GM18858 (cell line): ENCODE measurements around the gene PAMR1.
"Not testable (repeated sequence)": the region's sequence is repeated elsewhere in the genome, so short reads cannot be mapped to it uniquely, and the experiment has no call there.

Source experiments
- ATAC-seq: cut with Tn5 transposase; IDR thresholded peaks from one replicate; pipeline ENCODE4 v1.9.1; 2021; ENCODE audit not compliant: unreplicated experiment

The PAMR1 gene

DNA sequence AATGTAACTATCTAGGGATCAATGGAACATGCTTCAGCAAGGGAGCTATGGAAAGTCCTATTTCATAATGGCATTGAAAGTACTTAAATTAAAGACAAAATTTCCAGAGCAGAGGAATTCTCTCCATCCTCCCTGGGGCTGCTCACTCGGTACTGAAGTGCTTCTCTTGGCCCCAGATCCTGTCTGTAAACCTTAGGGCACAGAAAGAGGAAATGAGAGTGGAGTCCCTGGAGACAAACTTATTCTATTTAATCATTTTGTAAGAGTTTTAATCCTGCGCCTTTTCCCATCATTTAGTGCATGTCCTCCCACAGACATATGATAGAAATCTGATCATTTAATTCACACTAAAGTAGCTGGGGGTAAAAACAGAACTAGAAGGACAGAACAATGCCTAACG lies 20.9 kb upstream of the PAMR1 start:
- no peak for ATAC-seq

DNA sequence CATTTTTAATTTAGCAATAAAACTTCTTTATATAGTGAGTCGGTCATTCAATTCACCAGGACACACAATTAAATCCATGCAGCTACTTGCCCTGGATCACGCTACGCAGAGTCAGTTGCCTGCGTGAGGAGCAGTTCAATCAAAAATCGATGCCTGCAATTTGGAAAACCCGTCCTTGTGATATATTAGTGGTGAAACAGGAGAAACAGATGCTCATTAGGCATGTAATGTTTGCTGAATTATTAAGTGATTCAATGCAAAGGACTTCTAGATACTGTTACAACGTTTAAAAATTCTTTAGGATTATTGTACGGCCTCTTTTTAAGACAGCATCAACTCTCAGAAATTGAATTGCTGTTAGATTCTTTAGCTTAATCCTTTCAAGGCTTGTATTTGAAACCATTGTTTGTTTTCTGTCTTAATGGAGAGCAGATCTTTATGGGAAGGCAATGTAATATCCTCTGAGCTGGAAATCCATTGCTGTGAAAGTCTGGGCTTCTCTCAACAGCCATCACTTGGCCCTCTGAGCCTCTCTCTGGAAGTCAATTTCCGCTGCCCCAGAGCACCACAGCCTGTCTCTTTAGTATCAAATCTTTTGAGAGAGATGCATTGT lies 20.1 kb upstream of the PAMR1 start:
- ATAC-seq = no peak

DNA sequence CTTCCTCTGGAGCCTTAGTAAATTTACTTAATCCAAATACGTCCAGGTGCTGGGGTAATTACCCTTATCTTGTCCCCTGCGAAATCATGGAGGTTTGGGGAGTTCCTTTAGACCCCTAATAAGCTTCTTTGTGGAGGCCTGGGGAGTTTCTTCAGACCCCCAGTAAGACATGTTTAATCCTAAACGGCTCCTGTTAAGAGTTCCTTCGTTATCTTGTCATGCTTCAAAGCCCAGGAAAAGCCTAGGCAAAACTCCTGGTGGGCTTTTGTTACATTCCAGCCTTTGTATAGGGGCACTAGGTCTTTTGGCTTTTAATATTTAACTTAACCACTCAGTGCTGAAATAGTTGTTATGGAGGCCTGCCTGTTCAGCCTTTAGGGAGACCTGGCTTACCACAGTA lies 18.1 kb upstream of the PAMR1 start:
- ATAC-seq = no peak

DNA sequence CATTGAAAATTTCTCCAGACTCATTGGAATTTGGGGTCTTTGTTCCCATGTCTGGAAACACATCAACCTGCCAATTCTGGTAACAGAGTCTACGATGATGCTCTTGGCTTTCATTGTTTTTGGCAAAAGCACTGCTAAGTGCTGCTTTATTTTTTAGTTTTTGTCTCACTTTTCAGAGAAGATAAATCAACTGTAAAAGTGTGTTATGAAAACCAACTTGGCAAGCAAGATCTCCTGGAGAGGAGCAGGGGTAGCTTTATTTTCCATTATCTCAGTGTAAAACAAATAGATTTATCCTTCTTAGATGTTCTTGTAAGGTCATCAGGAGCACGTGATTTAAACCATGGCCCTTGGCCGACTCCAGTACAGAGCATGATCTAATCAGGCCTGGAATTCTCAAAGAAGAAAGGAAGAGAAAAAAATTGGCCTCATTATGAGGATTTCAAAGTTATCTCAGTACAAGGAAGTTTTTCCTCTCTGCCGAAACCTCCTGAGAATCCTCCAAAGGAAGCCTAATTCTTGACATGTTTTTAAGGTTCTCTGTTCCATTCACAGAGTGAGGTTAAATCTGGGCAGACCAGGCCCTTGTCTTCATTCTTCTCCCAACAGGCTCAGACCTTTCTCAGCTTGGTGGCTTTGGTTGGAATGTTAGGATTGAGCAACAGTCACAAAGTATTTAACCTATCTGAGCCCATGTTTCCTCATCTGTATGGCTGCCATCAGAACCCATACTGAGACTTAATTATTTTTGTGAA lies 16.4 kb upstream of the PAMR1 start:
- ATAC-seq = no peak

DNA sequence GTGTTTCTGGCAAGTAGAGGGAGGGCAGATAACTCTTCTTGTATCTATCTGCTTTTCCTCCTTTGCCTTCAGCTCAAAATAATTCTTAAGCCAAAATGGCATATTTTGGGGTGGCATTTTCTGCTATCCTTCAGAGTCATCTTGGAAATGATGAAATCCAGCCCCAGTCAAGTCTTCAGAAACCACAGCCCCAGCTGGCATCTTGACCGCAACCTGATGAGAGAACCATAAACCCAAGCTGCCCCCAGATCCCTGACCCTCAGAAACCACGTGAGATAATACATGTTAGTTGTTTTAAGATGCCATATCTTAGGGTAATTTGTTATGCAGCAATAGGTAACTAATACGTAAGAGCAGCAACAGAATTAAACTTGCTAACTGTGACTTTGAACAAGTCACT lies 15.1 kb upstream of the PAMR1 start:
- ATAC-seq = no peak

DNA sequence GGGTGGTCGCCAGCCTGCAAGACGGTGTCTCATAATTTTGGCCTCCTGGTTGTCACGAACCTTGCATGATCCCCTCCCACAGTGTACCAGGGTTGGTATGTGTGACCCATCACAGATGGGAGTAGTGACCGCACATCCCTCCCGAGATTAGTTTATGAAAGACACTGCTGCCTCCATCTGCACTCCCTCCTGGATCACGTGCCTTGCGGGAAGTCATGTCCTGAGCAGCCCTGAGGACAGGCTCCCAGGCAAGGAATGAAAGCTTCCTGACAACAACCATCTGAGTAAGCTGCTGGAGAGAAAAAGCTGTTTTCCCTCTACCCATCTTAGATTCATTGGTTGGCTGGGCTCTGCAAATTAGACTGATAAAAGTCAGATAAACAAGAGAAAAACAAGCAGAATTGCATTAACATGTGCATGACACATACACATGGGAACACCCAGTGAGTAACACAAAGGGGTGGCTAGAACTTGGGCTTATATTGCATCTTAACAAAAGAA lies 14.4 kb upstream of the PAMR1 start:
- ATAC-seq = no peak

DNA sequence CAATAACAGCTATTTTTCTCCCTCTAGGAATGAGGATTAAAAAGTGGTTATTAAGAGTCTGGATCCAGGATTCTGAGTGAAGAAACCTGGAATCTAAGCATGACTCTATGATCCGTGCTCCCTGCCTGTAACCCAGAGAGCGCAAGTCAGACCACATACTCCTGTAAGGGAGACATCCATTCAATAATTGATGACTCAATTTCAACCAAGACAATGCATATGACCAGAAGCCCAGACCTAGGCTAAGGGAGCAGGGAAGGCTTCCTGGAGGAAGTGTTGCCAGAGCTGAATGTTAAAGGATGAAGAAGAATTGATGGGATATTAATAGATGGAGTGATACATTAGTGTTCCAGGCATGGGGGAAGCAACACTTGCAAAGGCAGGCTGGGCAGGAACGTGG lies 13.8 kb upstream of the PAMR1 start:
- ATAC-seq = no peak

DNA sequence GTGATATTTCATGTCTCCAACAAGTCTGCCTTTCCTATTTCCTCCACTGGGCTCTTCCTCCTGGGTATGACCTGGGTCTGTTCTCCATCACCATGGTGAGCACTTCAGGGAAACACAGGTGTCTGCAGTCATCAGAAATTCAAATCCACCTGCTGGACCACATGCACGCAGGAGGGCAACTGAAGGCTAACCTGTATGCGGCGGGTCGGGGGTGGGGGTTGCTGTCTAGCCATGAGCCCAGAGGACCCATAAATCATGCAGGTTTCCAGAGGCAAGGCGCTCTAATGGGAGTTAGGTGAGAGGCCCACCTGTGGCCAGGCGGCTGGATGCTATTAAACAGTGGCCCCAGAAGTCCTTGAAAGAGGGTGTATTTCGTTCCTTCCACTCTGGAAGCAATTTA lies 11.1 kb upstream of the PAMR1 start:
- ATAC-seq = no peak

DNA sequence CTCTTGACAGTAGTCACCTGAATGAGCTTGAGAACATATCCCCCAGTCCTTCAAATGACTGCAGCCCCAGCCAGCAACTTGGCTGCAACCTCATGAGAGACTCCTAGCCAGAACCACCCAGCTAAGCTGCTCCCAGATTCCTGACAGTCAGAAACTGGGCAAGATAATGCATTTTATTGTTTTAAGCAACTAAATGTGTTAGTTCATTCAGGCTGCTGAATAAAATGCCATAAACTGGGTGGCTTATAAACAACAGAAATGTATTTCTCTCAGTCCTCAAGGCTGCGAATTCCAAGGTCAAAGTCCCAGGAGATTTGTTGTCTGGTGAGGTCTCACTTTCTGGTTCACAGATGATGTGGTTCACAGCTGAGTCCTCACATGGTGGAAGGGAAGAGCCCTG lies 5.8 kb upstream of the PAMR1 start:
- no peak for ATAC-seq

DNA sequence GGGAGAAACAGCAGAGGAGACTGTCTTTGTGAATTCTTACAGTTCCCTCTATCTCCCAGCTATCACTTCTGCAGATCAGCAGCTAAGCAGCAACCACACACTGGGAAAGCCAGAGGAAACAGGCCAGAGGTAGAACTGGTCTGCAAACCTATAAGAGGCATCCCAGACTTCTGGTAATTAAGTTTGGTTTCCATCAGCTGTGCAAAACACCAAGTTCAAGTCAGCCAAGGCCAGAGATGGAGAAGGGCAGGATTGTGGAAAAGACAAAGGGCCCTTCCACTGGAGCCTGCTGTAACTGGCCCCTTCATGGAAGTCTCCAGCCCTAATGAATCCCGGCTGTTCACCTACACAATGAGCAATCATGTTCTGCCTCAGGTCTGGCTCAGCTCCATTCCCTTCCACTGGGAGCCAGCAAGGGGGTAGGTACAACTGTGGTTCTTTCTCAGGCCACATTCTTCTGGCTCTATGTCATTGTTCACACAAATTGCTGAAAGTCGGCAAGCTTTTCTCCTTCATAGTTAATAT lies 4.6 kb upstream of the PAMR1 start:
- ATAC-seq = no peak

DNA sequence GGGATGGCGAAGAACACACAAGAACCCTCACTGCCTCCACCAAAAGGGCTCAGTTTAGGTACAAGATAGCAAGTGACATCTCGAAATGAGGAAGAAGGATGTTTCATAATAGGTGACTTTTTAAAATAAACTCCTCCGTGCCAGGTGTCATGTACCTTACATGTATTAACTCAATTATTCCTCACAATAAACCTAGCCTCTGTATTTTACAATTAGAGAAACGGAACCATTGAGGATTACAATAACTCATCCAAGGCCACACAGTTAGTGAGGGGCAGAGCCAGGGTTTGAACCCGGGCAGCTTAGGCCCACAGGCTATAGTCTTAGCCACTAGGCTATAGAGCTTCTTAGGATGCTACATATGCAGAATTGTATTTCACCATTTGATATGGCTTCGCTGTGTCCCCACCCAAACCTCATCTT lies 965 bp upstream of the PAMR1 start:
- no peak for ATAC-seq

DNA sequence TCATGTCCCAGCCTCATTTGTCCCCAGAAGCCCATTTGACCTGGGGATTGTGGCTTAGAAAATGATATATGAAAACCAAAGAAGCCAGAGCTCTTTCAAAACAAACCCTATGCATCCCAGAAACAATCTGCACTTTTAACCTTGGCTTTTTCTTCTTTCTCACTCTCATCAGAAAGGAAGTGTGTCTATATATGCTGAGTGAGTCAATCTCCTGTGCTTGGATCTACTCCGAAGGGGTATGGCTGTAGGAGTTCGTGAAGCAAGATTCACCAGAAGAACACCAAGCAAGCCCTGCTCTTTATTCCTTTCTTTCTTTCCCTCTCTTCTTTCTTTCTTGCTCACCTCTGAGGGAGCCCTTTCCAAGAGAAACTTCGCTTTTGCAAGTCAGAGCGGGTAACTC lies 636 bp downstream of the PAMR1 start:
- no peak for ATAC-seq

DNA sequence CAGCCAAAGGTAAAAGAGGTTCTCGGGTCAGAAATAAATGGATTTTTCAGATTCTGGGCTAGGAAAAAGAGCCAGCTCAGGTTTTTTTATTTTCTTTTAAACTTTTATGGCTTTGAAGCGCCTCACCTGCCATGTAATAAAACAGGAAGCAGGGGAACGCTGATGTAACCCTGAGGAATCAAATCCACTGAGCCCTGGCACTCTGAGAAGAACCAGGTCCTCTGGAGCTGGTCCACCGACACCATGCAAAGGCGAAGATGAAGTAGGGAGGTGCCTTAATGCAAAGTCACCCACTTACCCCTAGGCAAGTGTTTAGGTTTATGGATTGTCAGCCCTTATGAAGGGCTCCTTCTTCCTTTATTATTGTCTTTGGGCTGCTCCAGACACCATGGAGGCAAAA lies 1.6 kb downstream of the PAMR1 start:
- ATAC-seq = no peak

DNA sequence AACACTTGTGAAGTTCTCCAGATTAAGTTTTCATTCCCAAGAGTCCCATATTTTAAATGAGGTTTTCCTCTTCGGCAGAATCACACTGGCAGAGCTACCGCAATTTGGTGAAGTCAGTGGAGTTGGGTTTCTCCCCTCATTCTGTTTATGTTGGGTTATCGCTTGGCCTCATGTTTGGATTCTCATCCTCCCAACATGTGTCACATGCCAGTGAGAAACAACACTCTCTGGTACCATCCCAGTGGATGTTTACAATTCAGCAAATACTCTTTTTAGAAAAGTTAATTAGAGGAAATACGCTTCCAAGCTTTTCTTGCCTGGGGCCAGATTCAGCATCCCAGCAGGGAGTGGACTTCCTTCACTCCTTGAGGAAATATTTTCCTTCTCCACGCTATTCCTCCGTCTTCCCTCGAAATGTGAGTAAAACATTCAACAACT lies 2.1 kb downstream of the PAMR1 start:
- ATAC-seq = no peak

DNA sequence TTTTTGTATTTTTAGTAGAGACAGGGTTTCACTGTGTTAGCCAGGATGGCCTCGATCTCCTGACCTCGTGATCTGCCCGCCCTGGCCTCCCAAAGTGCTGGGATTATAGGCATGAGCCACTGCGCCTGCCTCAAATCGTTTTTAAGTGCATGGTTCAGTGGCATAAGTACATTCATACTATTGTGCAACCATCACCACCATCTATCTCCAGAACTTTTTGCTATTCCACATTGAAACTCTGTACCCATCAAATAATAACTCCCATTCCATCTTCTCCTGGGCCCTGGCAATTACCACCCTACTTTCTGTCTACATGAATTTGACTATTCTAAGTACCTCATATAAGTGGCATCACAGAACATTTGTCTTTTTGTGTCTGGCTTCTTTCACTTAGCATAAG lies 3.3 kb downstream of the PAMR1 start:
- not testable (repeated sequence) for ATAC-seq

DNA sequence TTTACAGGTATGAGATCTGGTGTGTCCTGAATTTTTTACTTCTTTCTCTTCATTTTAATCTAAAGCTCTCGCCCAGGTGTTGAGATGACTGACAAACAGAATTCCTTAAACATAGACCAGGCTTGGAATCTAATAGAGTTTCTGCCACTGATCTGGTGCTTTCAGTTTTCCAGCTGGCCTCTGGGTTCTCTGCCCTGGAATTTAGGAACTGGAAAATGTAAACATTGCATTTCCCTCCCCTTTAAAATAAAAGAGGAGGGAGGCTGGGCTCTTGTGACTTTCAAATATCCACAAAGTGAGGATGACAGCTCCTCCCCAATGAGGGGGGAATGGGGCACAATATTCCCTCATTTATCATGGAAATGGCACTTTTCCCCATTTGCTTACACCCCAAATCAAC lies 5.0 kb downstream of the PAMR1 start:
- no peak for ATAC-seq

DNA sequence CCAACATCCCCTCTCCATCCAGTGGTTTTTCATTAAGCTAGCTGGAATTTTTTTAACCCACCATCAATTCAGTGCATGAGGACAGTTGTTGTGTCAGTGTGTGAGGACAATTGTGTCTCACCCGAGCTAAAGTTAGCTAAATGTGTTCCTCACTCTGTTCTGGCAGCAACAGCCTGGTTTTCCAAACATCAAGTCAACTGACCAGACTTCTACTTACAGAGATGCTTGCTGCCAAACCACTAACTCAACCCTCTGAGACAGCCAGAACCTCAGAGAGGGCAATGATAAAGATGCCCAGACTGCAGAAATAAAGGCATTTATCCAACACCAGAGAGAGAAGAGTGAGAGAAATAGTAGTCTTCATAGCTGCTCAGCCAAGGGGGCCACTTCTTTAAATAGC lies 6.7 kb downstream of the PAMR1 start:
- no peak for ATAC-seq

DNA sequence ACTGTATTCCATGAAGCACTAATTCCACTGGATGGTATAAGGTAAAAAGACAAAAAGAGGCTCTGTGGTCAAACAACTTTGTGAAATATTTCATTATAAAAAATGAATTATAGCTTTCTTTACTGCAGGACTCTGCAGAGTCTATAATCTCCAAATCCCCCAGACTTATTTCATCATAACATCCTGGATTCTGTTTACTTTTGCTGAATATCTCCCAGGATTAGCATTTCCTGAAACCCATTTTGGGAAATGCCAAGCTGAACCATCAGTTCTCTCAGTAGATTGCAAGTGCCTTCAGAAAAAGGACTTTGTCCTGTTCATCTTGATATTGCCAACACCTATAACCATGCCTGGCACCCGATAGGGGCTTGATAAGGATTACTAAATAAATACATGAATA lies 7.9 kb downstream of the PAMR1 start:
- ATAC-seq = no peak

DNA sequence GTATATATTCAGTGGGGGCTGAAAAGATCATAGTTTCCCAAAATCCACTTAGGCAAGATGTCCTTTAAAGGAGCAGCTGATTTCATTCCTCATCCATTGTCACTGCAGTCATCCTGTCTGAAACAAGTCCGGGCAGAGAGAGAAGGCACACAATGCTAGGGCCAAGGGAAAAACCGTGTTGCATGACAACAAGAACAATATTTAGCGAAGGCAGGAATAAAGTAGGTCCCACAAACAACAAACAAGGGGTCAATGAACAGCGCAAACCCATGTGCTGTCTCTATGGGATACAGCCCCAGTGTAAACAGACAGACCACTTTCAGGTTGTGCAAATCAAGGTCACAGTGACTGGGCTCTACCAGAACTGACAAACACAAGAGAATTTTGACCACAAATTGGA lies 9.0 kb downstream of the PAMR1 start:
- no peak for ATAC-seq

DNA sequence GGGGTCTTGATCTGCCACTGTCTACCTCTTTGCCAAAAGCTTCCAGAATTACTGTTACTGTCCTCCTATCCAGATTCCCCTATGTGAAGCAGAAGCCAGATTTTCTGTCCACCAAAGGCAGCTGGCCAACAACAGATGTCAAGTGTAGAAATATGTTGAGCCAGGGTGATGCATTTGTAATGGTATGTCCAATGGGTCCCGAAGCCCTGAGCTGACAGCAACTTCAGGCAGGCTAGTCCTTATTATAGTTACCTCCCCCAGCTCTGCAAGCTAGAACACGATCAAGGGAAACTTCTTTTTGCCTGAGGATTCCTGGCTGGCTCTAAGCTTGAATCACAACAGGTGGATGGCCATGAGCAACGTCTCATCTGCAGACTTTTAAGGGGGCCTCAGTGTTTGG lies 10.2 kb downstream of the PAMR1 start:
- no peak for ATAC-seq

DNA sequence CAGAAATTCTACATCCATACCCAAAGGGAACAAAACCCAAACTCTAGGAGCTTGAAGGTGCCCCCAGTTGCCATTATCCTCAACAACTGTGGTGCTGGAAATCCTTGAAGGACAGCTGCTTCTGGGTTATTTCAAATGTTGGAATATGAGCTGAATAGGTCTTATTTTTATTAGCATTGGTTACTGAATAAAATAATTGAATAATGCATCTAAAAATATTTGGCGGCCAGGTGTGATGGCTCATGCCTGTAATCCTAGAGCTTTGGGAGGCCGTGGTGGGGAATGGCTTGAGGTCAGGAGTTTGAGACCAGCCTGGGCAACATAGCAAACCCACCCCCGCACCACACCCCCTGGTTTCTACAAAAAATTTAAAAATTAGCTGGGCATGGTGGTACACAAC lies 10.9 kb downstream of the PAMR1 start:
- ATAC-seq = no peak

DNA sequence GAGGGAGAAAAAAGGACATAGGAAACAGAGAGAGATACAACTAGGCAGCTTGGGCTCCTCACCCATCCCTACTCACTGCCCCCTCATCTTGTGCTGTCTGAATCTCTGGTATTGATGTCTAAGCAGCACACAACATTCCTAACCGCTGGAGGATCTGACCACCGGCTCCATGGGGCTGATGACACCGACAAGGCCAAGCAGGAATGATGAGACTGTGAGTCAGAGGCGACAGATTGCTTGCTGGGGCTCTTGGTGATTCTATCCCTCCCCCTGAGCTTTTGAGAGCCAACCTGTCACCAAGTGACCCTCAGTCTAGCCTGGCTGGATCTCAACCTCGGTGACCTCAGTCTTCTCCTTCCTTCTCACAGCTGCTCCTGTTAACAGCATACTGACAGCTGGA lies 13.8 kb downstream of the PAMR1 start:
- no peak for ATAC-seq

DNA sequence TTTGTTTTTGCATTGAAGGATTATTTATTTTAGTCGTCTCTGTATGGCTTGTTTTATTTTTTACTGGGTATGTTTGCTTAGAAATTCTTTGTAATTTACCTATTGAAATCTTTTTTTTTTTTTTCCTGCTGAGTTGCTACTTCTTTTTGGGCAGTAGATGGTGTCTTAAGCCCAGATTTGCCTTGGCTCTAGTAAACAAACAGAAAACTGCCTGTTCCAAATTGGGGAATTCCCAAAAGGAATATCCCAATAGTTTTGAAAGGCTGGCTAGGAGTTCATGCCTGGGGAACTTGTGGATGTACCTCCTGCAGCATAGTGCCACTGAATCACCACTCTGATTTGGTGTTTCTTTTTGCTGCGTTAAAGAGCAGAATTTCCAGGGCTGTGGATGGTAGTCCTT lies 17.7 kb downstream of the PAMR1 start:
- ATAC-seq = no peak
